Naive thymus-derived CD4-positive, alpha-beta T cell (primary cell): ENCODE measurements around the gene FXYD1. TPM values are rescaled to one million over a fixed set of nuclear protein-coding genes. Genes with fewer than 3 reads are reported as not detected.
A peak's percentile ranks its signal among the peaks of the same experiment; 100 is the strongest.

Experiments used
- ATAC-seq: fragments of 150-1000 bp; cut with Tn5 transposase; 2 replicates; pipeline ENCODE4 v1.10.0; 2021; ENCODE audit warnings: mild to moderate bottlenecking, moderate library complexity
- CTCF ChIA-PET: fragments of 350-600 bp; sonication (Branson Sonifier 250); formaldehyde crosslinking; loops from one replicate; lab custom pipeline; 2021; ENCODE audit warnings: antibody characterized with exemption; lab: Charles Lee
- POLR2A ChIA-PET: fragments of 350-600 bp; sonication (Branson Sonifier 250); formaldehyde crosslinking; loops from one replicate; lab custom pipeline; 2021; ENCODE audit warnings: antibody characterized with exemption, inconsistent platforms; lab: Charles Lee
- DNase-seq, 9 donors: peaks; one replicate each; pipeline versions ENCODE4 v3.0.0 to v3.0.0-alpha.2; 2020 to 2022; ENCODE audit warnings: mixed read lengths in 1 of 9
- H3K27ac ChIP-seq: one replicate; pipeline ENCODE4 v1.7.0; 2013; ENCODE audit warnings: mild to moderate bottlenecking, low read depth, low read length, moderate library complexity
- H3K27me3 ChIP-seq, 2 donors: one replicate each; pipeline ENCODE4 v1.7.0; 2013; ENCODE audit warnings: low read length in 2 of 2, mild to moderate bottlenecking in 2 of 2, moderate library complexity in 2 of 2; ENCODE audit not compliant: control insufficient read depth in 2 of 2, insufficient read depth in 2 of 2
- H3K36me3 ChIP-seq, 3 experiments: 1 replicate in 2 of 3; 2 replicates in 1 of 3; pipeline ENCODE4 v1.7.0; 2013; ENCODE audit warnings: low read length in 3 of 3, mild to moderate bottlenecking in 3 of 3, moderate library complexity in 1 of 3; ENCODE audit not compliant: insufficient read depth in 3 of 3, control insufficient read depth in 2 of 3
- H3K4me1 ChIP-seq, 2 donors: one replicate each; pipeline ENCODE4 v1.7.0; 2013; ENCODE audit warnings: low read length in 2 of 2, mild to moderate bottlenecking in 2 of 2, moderate library complexity in 1 of 2; ENCODE audit not compliant: control insufficient read depth in 2 of 2, insufficient read depth in 2 of 2
- H3K4me3 ChIP-seq: 2 replicates; pipeline ENCODE4 v1.7.0; 2013; ENCODE audit warnings: mild to moderate bottlenecking, low read length
- H3K9me3 ChIP-seq, 3 experiments: 1 replicate in 2 of 3; 2 replicates in 1 of 3; pipeline ENCODE4 v1.7.0; 2013; ENCODE audit warnings: low read length in 3 of 3; ENCODE audit not compliant: control insufficient read depth in 2 of 3
- H3K27ac Mint-ChIP-seq, 9 donors: one replicate each; pipeline ENCODE4 v1.8.0; 2020 to 2022; ENCODE audit warnings: mixed read lengths in 9 of 9, mild to moderate bottlenecking in 8 of 9, moderate library complexity in 5 of 9, inconsistent platforms in 2 of 9
- H3K27me3 Mint-ChIP-seq, 5 donors: one replicate each; pipeline ENCODE4 v1.8.0; 2021 to 2022; ENCODE audit warnings: mixed read lengths in 5 of 5, mild to moderate bottlenecking in 1 of 5
- H3K36me3 Mint-ChIP-seq, 5 donors: one replicate each; pipeline ENCODE4 v1.8.0; 2020 to 2022; ENCODE audit warnings: mixed read lengths in 5 of 5, mild to moderate bottlenecking in 3 of 5, inconsistent platforms in 1 of 5
- H3K4me1 Mint-ChIP-seq, 7 donors: one replicate each; pipeline ENCODE4 v1.8.0; 2020 to 2022; ENCODE audit warnings: mixed read lengths in 7 of 7, mild to moderate bottlenecking in 3 of 7, inconsistent platforms in 1 of 7
- H3K4me3 Mint-ChIP-seq, 10 donors: one replicate each; pipeline ENCODE4 v1.8.0; 2020 to 2022; ENCODE audit warnings: mild to moderate bottlenecking in 10 of 10, mixed read lengths in 10 of 10, moderate library complexity in 6 of 10, inconsistent platforms in 2 of 10
- H3K9me3 Mint-ChIP-seq, 11 donors: one replicate each; pipeline ENCODE4 v1.8.0; 2020 to 2022; ENCODE audit warnings: mixed read lengths in 11 of 11, mild to moderate bottlenecking in 4 of 11, inconsistent platforms in 1 of 11, moderate library complexity in 1 of 11
- intact Hi-C, 2 donors: fragments of 100-400 bp; cut with micrococcal nuclease; formaldehyde crosslinking; loops; one replicate each; pipeline ENCODE4 v1.15.1; 2023
- polyA plus RNA-seq, 2 donors: library from polyadenylated mRNA; unstranded; fragments of 300-500 nt; fragmentation: Illumina TruSeq; gene quantifications; one replicate each; pipeline ENCODE4 v1.2.3, GENCODE V29; 2021
- total RNA-seq, 6 experiments: library from RNA in 5 of 6; stranded (reverse) in 5 of 6; gene quantifications; 1 replicate in 5 of 6; 2 replicates in 1 of 6; pipeline ENCODE4 v1.2.3 and lab custom pipeline; 2021 to 2026

The FXYD1 gene
- total and polyA plus RNA-seq, 7 experiments from 2014 or later, result 0.46 to 1.2 (median 0.85) TPM; not detected in 3

- peaks cover 0 to 2% (median 0%) of the 10 kb centered on the region in 11 donors for H3K9me3 Mint-ChIP-seq
- peaks cover 27 to 47% (median 40%) of the 10 kb centered on the region in 7 donors for H3K4me1 Mint-ChIP-seq
- Histone ChIP-seq H3K9me3 (no peaks in the 10 kb centered on the region), H3K4me3 (peak within 1 kb of the TSS; percentile 65), H3K27ac (no peak within 1 kb of the TSS), H3K36me3 (no peaks in the 10 kb centered on the region), H3K4me1 (peaks cover 28 to 34% of the 10 kb centered on the region in 2 donors), H3K27me3 (no peaks in the 10 kb centered on the region)
- intact Hi-C loops, result loop anchor here (1.0 to 10.0 kb wide), 6 partner anchors 10 to 499 kb away; partner anchors contain the start of genes ETV2 (in 1 of the 2), FFAR1 (in 1 of the 2), SCGB2B2 (in 1 of the 2) and USF2 (in 1 of the 2)
- DNase-seq, result no peak
- POLR2A ChIA-PET, result interaction anchor here (0.6 to 6.6 kb wide), 8 partner anchors 11 to 138 kb away, joined by 3 to 54 read pairs (median 7); partner anchors contain the start of genes FXYD5 and USF2
- H3K27me3 Mint-ChIP-seq, result peaks cover 0 to 24% (median 0%) of the 10 kb centered on the region in 5 donors
- ATAC-seq, result no peak
- H3K4me3 Mint-ChIP-seq, result peak within 1 kb of the TSS; percentile 45 to 96 (median 83)
- CTCF ChIA-PET, result interaction anchor here (0.6 to 4.9 kb wide), 7 partner anchors 9 to 745 kb away, joined by 3 to 45 read pairs (median 4); partner anchors contain the start of gene FXYD5
- H3K27ac Mint-ChIP-seq, result peak within 1 kb of the TSS; percentile 14 to 93 (median 65)
- H3K36me3 Mint-ChIP-seq, result peaks cover 0 to 3% (median 0%) of the 10 kb centered on the region in 5 donors
These were observed 4.6 kb downstream of the FXYD1 start, which contains the start of gene FXYD7 for GRCh38 chr19:35143231-35143715. Gene FXYD7, plus strand, starts transcription at chr19:35143255. Its CDS starts 79 bp downstream, at chr19:35143334.

GRCh38 chr19:35143818-35144217 is 5.2 kb downstream of the FXYD1 start:
- H3K4me3 ChIP-seq, result no peak overlapping the region
- Mint-ChIP-seq H3K4me3 (peak overlapping the region; percentile 1 to 86 (median 24)), H3K27me3 (peaks cover 0 to 24% (median 0%) of the 10 kb centered on the region in 5 donors), H3K9me3 (peaks cover 0 to 2% (median 0%) of the 10 kb centered on the region in 11 donors), H3K36me3 (peaks cover 0 to 3% (median 0%) of the 10 kb centered on the region in 5 donors), H3K4me1 (peaks cover 27 to 47% (median 40%) of the 10 kb centered on the region in 7 donors), H3K27ac (peak overlapping the region; percentile 5 to 72 (median 51))
- ATAC-seq (no peak), DNase-seq (no peak)
- peaks cover 28 to 34% of the 10 kb centered on the region in 2 donors for H3K4me1 ChIP-seq
- no peaks in the 10 kb centered on the region for H3K9me3 ChIP-seq
- intact Hi-C loops, result loop anchor here (1.0 to 10.0 kb wide), 6 partner anchors 9 to 498 kb away; partner anchors contain the start of genes ETV2 (in 1 of the 2), FFAR1 (in 1 of the 2), SCGB2B2 (in 1 of the 2) and USF2 (in 1 of the 2)
- no peaks in the 10 kb centered on the region for H3K36me3 ChIP-seq
- H3K27ac ChIP-seq, result no peak overlapping the region
- CTCF ChIA-PET, result interaction anchor here (0.8 to 4.9 kb wide), 3 partner anchors 10 to 72 kb away, joined by 3 to 45 read pairs (median 36); partner anchors contain the start of gene FXYD5
- POLR2A ChIA-PET, result interaction anchor here (0.6 to 6.6 kb wide), 5 partner anchors 10 to 138 kb away, joined by 3 to 54 read pairs (median 28); partner anchors contain the start of genes FXYD5 and USF2
- H3K27me3 ChIP-seq, result no peaks in the 10 kb centered on the region

- H3K9me3 ChIP-seq, result no peaks in the 10 kb centered on the region
- POLR2A ChIA-PET, result interaction anchor here (0.8 to 6.6 kb wide), 6 partner anchors 10 to 122 kb away, joined by 3 to 54 read pairs (median 18); partner anchors contain the start of genes FXYD5 and USF2
- ATAC-seq (no peak), DNase-seq (no peak)
- H3K4me1 ChIP-seq, result peaks cover 28 to 34% of the 10 kb centered on the region in 2 donors
- H3K27me3 ChIP-seq, result no peaks in the 10 kb centered on the region
- CTCF ChIA-PET, result interaction anchor here (3.6 to 4.9 kb wide), 2 partner anchors 9 to 72 kb away, joined by 36 to 45 read pairs; partner anchors contain the start of gene FXYD5
- no peak overlapping the region for H3K4me3 ChIP-seq
- H3K4me3 Mint-ChIP-seq, result peak overlapping the region in 5 of 10 donors; percentile 20 to 86 (median 26)
- peak overlapping the region in 4 of 9 donors; percentile 51 to 72 (median 59) for H3K27ac Mint-ChIP-seq
- intact Hi-C loops, result loop anchor here (5.0 to 10.0 kb wide), 4 partner anchors 201 to 498 kb away; partner anchors contain the start of genes ETV2 (in 1 of the 2), FFAR1 (in 1 of the 2), SCGB2B2 (in 1 of the 2) and ZNF302 (in 1 of the 2)
- peaks cover 0 to 3% (median 0%) of the 10 kb centered on the region in 5 donors for H3K36me3 Mint-ChIP-seq
- peaks cover 0 to 22% (median 0%) of the 10 kb centered on the region in 5 donors for H3K27me3 Mint-ChIP-seq
- H3K9me3 Mint-ChIP-seq, result peaks cover 0 to 2% (median 0%) of the 10 kb centered on the region in 11 donors
- no peaks in the 10 kb centered on the region for H3K36me3 ChIP-seq
- H3K4me1 Mint-ChIP-seq, result peaks cover 27 to 47% (median 40%) of the 10 kb centered on the region in 7 donors
- H3K27ac ChIP-seq, result no peak overlapping the region
These were observed 5.6 kb downstream of the FXYD1 start for GRCh38 chr19:35144259-35144599.

GRCh38 chr19:35144600-35145436 is 6.2 kb downstream of the FXYD1 start:
- peak overlapping the region in 2 of 10 donors; percentile 25 to 83 for H3K4me3 Mint-ChIP-seq
- peak in 4 of 9 donors; percentile 28 to 44 (median 44) for DNase-seq
- Histone ChIP-seq H3K4me1 (peaks cover 28 to 34% of the 10 kb centered on the region in 2 donors), H3K27ac (no peak overlapping the region), H3K4me3 (no peak overlapping the region), H3K9me3 (no peaks in the 10 kb centered on the region), H3K36me3 (no peaks in the 10 kb centered on the region), H3K27me3 (no peaks in the 10 kb centered on the region)
- ATAC-seq, result no peak
- intact Hi-C loops, result loop anchor here (5.0 to 10.0 kb wide), 4 partner anchors 200 to 497 kb away; partner anchors contain the start of genes ETV2 (in 1 of the 2), FFAR1 (in 1 of the 2), SCGB2B2 (in 1 of the 2) and ZNF302 (in 1 of the 2)
- ChIA-PET CTCF (interaction anchor here (0.7 to 4.9 kb wide), 5 partner anchors 9 to 361 kb away, joined by 3 to 36 read pairs (median 5); partner anchors contain the start of gene FXYD5), POLR2A (interaction anchor here (0.9 to 6.6 kb wide), 6 partner anchors 9 to 122 kb away, joined by 6 to 54 read pairs (median 8); partner anchors contain the start of genes FXYD5 and USF2)
- peak overlapping the region in 6 of 9 donors; percentile 12 to 83 (median 66) for H3K27ac Mint-ChIP-seq
- peaks cover 0 to 2% (median 0%) of the 10 kb centered on the region in 11 donors for H3K9me3 Mint-ChIP-seq
- H3K27me3 Mint-ChIP-seq, result peaks cover 0 to 22% (median 0%) of the 10 kb centered on the region in 5 donors
- H3K4me1 Mint-ChIP-seq, result peaks cover 27 to 47% (median 40%) of the 10 kb centered on the region in 7 donors
- peaks cover 0 to 3% (median 0%) of the 10 kb centered on the region in 5 donors for H3K36me3 Mint-ChIP-seq

- peaks cover 25 to 36% (median 27%) of the 10 kb centered on the region in 7 donors for H3K4me1 Mint-ChIP-seq
- DNase-seq, result no peak
- H3K4me3 ChIP-seq, result no peak overlapping the region
- H3K27ac ChIP-seq, result no peak overlapping the region
- H3K36me3 ChIP-seq, result no peaks in the 10 kb centered on the region
- peaks cover 19 to 21% of the 10 kb centered on the region in 2 donors for H3K4me1 ChIP-seq
- ATAC-seq, result peak; percentile 23
- H3K27me3 Mint-ChIP-seq, result peaks cover 0 to 17% (median 0%) of the 10 kb centered on the region in 5 donors
- H3K9me3 Mint-ChIP-seq, result peaks cover 0 to 1% (median 0%) of the 10 kb centered on the region in 11 donors
- H3K36me3 Mint-ChIP-seq, result peaks cover 0 to 3% (median 0%) of the 10 kb centered on the region in 5 donors
- ChIA-PET CTCF (no interaction called here), POLR2A (interaction anchor here (0.9 to 2.4 kb wide), 3 partner anchors 15 to 94 kb away, joined by 3 to 8 read pairs (median 3); no protein-coding TSS in a partner anchor)
- H3K9me3 ChIP-seq, result no peaks in the 10 kb centered on the region
- peak overlapping the region in 6 of 9 donors; percentile 15 to 48 (median 24) for H3K27ac Mint-ChIP-seq
- intact Hi-C loops, result loop anchor here in 1 of 2 donors (10.0 kb wide), 2 partner anchors 198 to 318 kb away; partner anchors contain the start of gene FFAR1
- no peak overlapping the region for H3K4me3 Mint-ChIP-seq
- H3K27me3 ChIP-seq, result no peaks in the 10 kb centered on the region
These were observed 8.3 kb downstream of the FXYD1 start for GRCh38 chr19:35146746-35147459.
